SJSA1 (cell line): ENCODE results near the gene PPM1E. TPM values are rescaled to one million over a fixed set of nuclear protein-coding genes. Genes with fewer than 3 reads are reported as not detected.
"Not testable (repeated sequence)": the region's sequence is repeated elsewhere in the genome, so short reads cannot be mapped to it uniquely, and the experiment has no call there.

Experiments
- DNase-seq, 2 experiments: peaks; one replicate each; pipeline ENCODE4 v3.0.0-alpha.2; 2015 to 2020; ENCODE audit warnings: low spot score in 2 of 2, low read depth in 1 of 2
- H3K27ac ChIP-seq: fragments of 250-450 bp; sonication (Bioruptor Pico); 2 replicates; pipeline ENCODE4 v1.5.1; 2020; ENCODE audit warnings: mild to moderate bottlenecking, moderate library complexity
- H3K27me3 ChIP-seq: fragments of 250-450 bp; sonication (Bioruptor Pico); replicated peaks from 2 replicates; pipeline ENCODE4 v1.5.1; 2020; ENCODE audit warnings: mild to moderate bottlenecking, moderate library complexity
- H3K36me3 ChIP-seq: fragments of 250-450 bp; sonication (Bioruptor Pico); 2 replicates; pipeline ENCODE4 v1.5.1; 2020; ENCODE audit warnings: mild to moderate bottlenecking
- H3K4me1 ChIP-seq: fragments of 250-450 bp; sonication (Bioruptor Pico); replicated peaks from 2 replicates; pipeline ENCODE4 v1.6.1; 2021; ENCODE audit warnings: mild to moderate bottlenecking
- H3K4me3 ChIP-seq: fragments of 250-450 bp; sonication (Bioruptor Pico); 2 replicates; pipeline ENCODE4 v1.5.1; 2020; ENCODE audit warnings: mild to moderate bottlenecking
- H3K9me3 ChIP-seq: fragments of 250-450 bp; sonication (Bioruptor Pico); replicated peaks from 2 replicates; pipeline ENCODE4 v1.5.1; 2020; ENCODE audit warnings: mild to moderate bottlenecking
- total RNA-seq: library from RNA; depleted of rRNA; stranded (reverse); fragments of >200 nt; shearing (Covaris generic); gene quantifications from 2 replicates; pipeline ENCODE4 v1.2.3, GENCODE V29; 2014

Gene PPM1E
- total RNA-seq, 1 experiment from 2014 or later: 0.45 TPM

DNA sequence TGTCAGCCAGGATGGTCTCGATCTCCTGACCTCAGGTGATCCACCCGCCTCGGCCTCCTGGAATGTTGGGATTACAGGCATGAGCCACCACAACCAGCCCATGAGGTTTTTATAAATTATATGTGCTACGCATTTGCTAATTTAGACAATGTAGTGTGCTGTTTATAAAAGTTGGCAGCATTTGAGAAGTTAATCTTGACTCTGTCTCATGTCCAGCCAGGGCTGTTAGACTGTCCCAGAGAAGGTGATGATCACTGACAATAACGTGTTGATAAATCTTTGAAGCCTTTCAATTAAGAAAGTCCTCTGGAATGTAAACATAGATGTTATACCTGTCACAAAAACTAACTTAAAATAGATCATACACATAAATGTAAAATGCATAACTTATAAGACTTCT lies 82.0 kb downstream of the PPM1E start:
- H3K27me3 ChIP-seq: peaks cover 7% of the 10 kb centered on the region
- no peaks in the 10 kb centered on the region for H3K36me3 ChIP-seq
- H3K4me3 ChIP-seq: no peak overlapping the region
- H3K4me1 ChIP-seq: no peaks in the 10 kb centered on the region
- no peaks in the 10 kb centered on the region; the same call in 1 of the 2 replicates for H3K9me3 ChIP-seq
- no peak overlapping the region for H3K27ac ChIP-seq
- no peak for DNase-seq

DNA sequence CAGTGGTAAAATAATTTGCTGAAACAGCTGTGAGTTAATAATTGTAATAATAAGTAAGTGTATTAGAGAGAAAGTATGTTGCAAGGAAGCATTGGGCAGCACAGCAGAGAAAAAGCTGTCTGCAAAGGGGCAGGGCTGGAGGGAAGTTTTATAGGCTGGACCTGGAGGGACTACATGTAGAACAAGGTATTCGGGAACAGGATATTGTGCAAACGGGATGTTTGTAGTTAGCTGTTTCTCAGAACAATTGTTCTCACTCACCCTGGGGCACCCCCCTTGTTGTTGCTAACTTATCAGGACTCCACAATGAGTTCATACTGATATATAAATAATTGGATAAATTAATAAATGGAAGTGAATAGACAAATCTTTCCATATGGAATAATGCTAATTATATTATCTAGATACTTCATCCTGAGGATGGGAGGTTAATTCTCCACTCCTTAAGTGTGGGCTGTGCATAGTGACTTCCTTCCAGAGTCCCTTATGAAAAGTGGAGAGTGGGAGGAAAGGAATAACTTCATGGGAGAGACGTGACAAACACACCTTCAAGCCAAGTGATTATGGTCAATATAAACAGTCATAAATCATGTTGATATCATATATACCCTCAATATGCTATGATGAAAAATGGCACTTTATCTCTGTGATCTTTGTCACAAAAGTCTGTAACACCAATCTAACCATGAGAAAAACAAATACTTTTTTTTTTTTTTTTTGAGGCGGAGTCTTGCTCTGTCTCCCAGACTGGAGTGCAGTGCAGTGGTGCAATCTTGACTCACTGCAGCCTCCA lies 85.4 kb downstream of the PPM1E start:
- peaks cover 7% of the 10 kb centered on the region for H3K27me3 ChIP-seq
- no peaks in the 10 kb centered on the region for H3K4me1 ChIP-seq
- H3K36me3 ChIP-seq: no peaks in the 10 kb centered on the region
- no peak overlapping the region for H3K27ac ChIP-seq
- H3K4me3 ChIP-seq: no peak overlapping the region
- no peak for DNase-seq
- no peaks in the 10 kb centered on the region for H3K9me3 ChIP-seq

DNA sequence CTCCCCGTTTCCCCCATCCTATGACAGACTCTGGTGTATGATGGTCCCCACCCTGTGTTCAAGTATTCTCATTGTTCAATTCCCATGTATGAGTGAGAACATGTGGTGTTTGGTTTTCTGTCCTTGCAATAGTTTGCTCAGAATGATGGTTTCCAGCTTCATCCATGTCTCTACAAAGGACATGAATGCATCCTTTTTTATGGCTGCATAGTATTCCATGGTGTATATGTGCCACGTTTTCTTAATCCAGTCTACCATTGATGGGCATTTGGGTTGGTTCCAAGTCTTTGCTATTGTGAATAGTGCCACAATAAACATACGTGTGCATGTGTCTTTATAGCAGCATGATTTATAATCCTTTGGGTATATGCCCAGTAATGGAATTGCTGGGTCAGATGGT lies 90.8 kb downstream of the PPM1E start:
- H3K9me3 ChIP-seq, H3K36me3 ChIP-seq, DNase-seq, H3K27ac ChIP-seq, H3K27me3 ChIP-seq, H3K4me3 ChIP-seq, H3K4me1 ChIP-seq: not testable (repeated sequence)

DNA sequence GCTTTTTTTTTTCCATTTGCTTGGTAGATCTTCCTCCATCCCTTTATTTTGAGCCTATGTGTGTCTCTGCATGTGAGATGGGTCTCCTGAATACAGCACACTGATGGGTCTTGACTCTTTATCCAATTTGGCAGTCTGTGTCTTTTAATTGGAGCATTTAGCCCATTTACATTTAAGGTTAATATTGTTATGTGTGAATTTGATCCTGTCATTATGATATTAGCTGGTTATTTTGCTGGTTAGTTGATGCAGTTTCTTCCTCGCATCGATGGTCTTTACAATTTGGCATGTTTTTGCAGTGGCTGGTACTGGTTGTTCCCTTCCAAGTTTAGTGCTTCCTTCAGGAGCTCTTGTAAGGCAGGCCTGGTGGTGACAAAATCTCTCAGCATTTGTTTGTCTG lies 94.5 kb downstream of the PPM1E start:
- H3K27ac ChIP-seq, H3K27me3 ChIP-seq: not testable (repeated sequence)

DNA sequence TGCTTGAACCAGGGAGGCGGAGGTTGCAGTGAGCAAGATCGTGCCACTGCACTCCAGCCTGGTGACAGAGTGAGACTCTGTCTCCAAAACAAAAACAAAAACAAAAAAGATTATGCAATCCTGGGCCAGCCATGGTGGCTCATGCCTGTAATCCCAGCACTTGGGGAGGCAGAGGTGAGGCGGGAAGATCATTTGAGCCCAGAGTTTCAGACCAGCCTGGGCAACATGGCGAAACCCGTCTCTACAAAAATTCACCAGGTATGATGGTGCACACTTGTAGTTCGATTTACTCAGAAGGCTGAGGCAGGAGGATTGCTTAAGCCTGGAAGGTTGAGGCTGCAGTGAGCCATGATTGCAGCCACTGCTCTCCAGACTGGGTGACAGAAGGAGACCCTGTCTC lies 109.6 kb downstream of the PPM1E start:
- no peaks in the 10 kb centered on the region for H3K9me3 ChIP-seq

More for the DNA sequence above, 94.5 kb downstream of the PPM1E start:
- not testable (repeated sequence) for H3K9me3 ChIP-seq, H3K4me3 ChIP-seq, H3K4me1 ChIP-seq, H3K36me3 ChIP-seq, DNase-seq

DNA sequence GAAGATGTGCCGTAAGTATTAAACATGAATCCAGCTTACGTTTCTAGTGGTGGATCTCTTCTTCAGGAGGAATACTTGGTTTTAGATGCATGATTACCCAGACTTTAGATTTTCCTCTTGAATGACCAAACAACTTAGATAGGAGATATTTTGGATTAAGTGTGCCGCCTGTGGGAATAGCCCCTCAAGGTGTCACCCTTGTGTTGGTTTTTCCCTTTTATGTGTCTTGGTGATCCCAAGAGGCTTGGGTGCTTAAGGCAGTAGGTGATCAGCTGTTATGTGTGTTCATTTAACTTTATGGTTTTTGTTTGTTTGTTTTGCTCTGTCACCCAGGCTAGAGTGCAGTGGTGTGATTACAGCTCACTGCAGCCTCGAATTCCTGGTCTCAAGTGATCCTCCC lies 115.1 kb downstream of the PPM1E start:
- H3K27me3 ChIP-seq: no peaks in the 10 kb centered on the region
- DNase-seq: no peak
- H3K4me1 ChIP-seq: no peaks in the 10 kb centered on the region
- H3K27ac ChIP-seq: no peak overlapping the region
- H3K36me3 ChIP-seq: no peaks in the 10 kb centered on the region
- no peak overlapping the region for H3K4me3 ChIP-seq
- no peaks in the 10 kb centered on the region for H3K9me3 ChIP-seq

More for the DNA sequence above, 109.6 kb downstream of the PPM1E start:
- no peak overlapping the region for H3K27ac ChIP-seq
- H3K4me1 ChIP-seq: no peaks in the 10 kb centered on the region
- H3K27me3 ChIP-seq: no peaks in the 10 kb centered on the region
- DNase-seq: no peak
- no peak overlapping the region for H3K4me3 ChIP-seq
- no peaks in the 10 kb centered on the region for H3K36me3 ChIP-seq

DNA sequence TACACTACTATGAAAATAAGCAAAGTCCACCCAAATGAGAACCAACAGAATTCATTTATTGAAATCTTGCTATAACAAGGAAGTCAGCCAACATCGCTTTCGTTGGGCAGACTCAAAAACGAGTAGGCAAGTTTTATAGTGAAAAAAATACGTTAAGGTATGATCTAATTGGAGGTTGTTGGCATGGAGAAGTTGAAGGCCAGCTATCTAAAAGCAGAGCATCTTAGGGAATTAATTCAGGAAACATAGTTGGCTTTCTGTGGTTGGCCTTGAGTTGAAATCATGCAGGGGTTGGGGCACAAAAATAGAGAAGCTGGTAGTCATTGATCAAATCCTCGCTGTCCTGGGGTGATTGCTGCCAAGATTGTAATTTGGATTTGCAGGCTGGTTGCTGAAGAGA lies 118.3 kb downstream of the PPM1E start:
- Histone ChIP-seq H3K36me3 (no peaks in the 10 kb centered on the region), H3K27me3 (no peaks in the 10 kb centered on the region), H3K9me3 (no peaks in the 10 kb centered on the region), H3K27ac (no peak overlapping the region), H3K4me3 (no peak overlapping the region), H3K4me1 (no peaks in the 10 kb centered on the region)
- DNase-seq: no peak

DNA sequence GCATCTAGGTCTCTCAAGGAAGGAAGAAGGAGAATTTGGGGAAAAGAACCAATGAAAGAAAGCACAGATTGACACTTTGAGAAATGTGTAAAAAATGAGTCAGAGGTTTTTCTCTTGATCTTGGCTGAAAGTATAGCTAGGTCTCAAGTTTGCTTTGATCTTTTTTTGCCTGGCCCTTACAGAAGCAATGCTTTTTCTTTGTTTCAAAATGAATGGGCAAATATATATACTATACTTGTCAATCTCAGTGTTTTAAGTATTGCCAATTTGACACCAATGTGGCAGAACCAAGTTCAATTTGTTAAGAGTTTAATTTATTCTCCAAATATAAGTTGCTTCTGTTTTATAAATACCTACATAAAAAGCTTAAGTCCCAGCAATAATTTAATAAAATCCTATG lies 119.6 kb downstream of the PPM1E start:
- Histone ChIP-seq H3K4me3 (no peak overlapping the region), H3K27ac (no peak overlapping the region), H3K27me3 (no peaks in the 10 kb centered on the region), H3K36me3 (no peaks in the 10 kb centered on the region), H3K4me1 (no peaks in the 10 kb centered on the region), H3K9me3 (no peaks in the 10 kb centered on the region)
- DNase-seq: no peak

DNA sequence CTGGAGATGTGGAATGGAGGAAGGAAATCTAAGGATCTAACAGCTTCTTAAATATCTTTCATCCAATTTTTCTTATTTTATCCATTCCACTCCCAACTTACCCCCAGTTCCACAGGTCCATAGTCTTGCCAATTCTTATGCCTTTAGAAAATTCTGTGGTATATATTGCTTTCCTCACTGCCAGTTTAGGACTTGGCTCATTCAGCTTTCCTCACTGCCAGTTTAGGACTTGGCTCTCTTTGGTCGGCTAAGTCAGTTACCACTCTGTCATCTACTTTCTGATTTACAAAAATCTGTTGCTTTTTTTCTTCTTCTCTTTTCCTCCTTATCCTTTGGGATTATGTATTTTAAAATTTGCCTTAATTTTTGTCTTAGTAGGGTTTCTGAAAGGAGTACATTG lies 128.5 kb downstream of the PPM1E start:
- Histone ChIP-seq H3K9me3 (no peaks in the 10 kb centered on the region), H3K27ac (no peak overlapping the region), H3K4me3 (no peak overlapping the region), H3K4me1 (no peaks in the 10 kb centered on the region), H3K36me3 (no peaks in the 10 kb centered on the region), H3K27me3 (no peaks in the 10 kb centered on the region)
- DNase-seq: no peak

DNA sequence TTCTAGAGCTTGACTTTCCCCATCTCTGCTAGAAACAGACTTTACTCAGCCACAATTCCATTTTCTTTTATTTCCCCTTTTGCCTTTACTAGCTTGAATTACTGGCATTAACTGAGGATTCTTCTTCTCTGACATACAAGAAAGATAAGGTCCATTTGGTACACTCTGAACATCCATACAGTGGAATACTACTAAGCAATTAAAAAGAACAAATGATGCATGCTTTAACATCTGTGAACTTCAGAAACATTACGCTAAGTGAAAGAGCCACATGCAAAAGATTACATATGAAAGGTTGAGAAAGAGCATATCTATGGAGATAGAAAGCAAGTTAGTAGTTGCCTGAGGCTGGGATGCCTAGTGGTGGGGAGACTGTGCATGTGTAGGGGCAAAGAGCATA lies 130.9 kb downstream of the PPM1E start:
- Histone ChIP-seq H3K4me1 (no peaks in the 10 kb centered on the region), H3K27ac (no peak overlapping the region), H3K27me3 (no peaks in the 10 kb centered on the region), H3K36me3 (no peaks in the 10 kb centered on the region), H3K4me3 (no peak overlapping the region), H3K9me3 (no peaks in the 10 kb centered on the region)
- no peak for DNase-seq

DNA sequence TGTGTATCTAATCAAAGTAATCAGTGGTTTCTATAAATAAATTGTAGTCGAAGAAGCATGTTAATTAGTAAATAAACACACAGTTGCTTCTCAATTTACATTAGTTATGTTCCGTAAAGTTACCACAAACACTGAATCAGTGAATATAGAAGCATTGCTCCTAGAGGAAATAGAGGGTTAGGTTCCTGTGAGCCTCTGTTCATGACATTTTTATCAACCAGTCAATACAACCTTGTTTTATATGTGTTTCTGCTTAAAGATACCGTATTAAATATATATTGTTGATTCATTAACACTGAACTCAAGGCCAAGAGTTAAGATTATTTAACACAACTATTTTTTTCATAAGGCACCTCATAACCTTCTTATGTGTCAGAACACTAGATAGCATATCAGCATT lies 134.3 kb downstream of the PPM1E start:
- Histone ChIP-seq H3K27ac (no peak overlapping the region), H3K27me3 (no peaks in the 10 kb centered on the region)
- no peak for DNase-seq

DNA sequence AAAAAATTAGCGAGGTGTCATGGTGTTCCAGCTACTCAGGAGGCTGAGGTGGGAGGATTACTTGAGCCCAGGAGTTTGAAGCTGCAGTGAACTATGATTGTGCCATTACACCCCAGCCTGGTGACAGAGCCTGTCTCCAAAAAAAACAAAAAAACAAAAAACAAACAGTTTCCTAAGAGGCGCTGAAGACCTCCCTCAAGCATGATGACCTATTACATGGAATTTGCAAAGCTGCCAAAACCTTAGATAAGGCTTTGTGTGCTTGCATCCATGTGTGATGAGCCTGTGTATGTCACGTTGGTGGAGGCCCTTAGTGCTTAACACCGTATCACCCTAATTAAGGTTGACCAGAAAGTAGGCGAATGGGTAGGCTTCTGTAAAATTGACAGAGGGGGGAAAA lies 143.5 kb downstream of the PPM1E start:
- no peaks in the 10 kb centered on the region for H3K36me3 ChIP-seq
- H3K4me1 ChIP-seq: no peaks in the 10 kb centered on the region
- H3K27me3 ChIP-seq: no peaks in the 10 kb centered on the region
- no peak for DNase-seq
- peaks cover 5% of the 10 kb centered on the region for H3K9me3 ChIP-seq
- H3K4me3 ChIP-seq: no peak overlapping the region
- H3K27ac ChIP-seq: no peak overlapping the region

More for the DNA sequence above, 134.3 kb downstream of the PPM1E start:
- no peaks in the 10 kb centered on the region for H3K36me3 ChIP-seq
- H3K4me1 ChIP-seq: no peaks in the 10 kb centered on the region
- no peaks in the 10 kb centered on the region for H3K9me3 ChIP-seq
- no peak overlapping the region for H3K4me3 ChIP-seq

DNA sequence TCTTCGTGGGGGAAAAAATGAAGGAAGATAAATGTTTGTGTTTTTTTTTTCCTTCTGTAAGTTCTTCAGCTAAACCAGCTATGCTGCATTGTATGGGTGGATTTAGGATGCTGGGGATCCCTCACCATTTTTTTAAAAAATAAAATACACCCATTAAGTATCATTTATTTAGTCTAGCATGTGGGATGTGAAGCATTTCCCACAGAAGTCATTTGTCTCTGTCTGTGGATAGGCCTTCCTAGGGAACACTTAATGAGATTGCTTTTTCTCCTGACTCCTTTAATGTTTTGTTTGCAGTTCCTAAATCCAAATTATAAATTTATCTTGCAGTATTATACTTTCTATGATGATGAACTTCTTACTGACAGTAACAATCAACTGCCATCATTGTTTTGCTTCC lies 146.7 kb downstream of the PPM1E start:
- no peaks in the 10 kb centered on the region for H3K4me1 ChIP-seq
- H3K27ac ChIP-seq: no peak overlapping the region
- DNase-seq: no peak
- no peaks in the 10 kb centered on the region for H3K27me3 ChIP-seq
- H3K4me3 ChIP-seq: no peak overlapping the region
- no peaks in the 10 kb centered on the region for H3K36me3 ChIP-seq
- no peaks in the 10 kb centered on the region; the same call in 1 of the 2 replicates for H3K9me3 ChIP-seq

DNA sequence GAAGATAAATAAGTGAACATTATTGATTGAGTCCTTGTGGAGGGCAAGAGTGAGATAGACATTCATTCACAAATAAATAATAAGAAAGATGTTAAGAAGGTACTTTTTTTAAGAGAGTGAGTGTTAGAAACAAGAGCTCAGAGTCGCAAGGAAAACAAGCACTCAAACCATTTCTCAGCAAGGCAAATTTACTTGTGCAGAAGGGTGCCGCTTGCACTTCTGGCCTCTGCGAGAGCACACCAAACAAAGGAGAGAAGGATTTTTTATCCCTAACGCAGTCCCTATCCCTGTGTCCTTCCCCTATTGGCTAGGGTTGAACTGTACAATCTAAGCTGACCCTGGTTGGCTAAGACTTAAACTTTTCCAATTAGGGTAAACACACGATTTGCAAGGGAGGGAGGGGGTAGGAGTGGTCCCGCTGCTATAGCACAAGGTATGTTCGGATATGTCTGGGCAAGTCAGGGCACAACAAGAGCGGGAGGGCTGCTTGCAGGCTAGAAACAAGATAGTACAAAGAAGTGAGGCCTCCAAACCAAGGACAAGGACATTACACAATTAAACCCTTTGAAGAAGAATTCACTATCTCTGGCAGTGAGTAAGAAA lies 156.2 kb downstream of the PPM1E start:
- Histone ChIP-seq H3K9me3 (0 out of 2 replicates have a peak, but pooled peaks cover 6% of the 10 kb centered on the region), H3K4me1 (no peaks in the 10 kb centered on the region), H3K4me3 (no peak overlapping the region), H3K27me3 (no peaks in the 10 kb centered on the region), H3K27ac (no peak overlapping the region), H3K36me3 (no peaks in the 10 kb centered on the region)
- no peak for DNase-seq
